Liver (tissue), 2 donors: Measurements from ENCODE around the gene PABPN1L.

Experiments used
- FOXA2 ChIP-seq: IDR thresholded peaks from 2 replicates; pipeline ENCODE4 v1.6.1; 2016; ENCODE audit warnings: antibody characterized with exemption
- TF ChIP-seq, protein P1 (sequence below): fragments of 150-350 bp; IDR thresholded peaks from 2 replicates; pipeline ENCODE4 v1.5.1; 2017; ENCODE audit warnings: improper control_type of control experiment, low read depth, low read length; ENCODE audit not compliant: missing input control
- donor health status: healthy.

DNA sequence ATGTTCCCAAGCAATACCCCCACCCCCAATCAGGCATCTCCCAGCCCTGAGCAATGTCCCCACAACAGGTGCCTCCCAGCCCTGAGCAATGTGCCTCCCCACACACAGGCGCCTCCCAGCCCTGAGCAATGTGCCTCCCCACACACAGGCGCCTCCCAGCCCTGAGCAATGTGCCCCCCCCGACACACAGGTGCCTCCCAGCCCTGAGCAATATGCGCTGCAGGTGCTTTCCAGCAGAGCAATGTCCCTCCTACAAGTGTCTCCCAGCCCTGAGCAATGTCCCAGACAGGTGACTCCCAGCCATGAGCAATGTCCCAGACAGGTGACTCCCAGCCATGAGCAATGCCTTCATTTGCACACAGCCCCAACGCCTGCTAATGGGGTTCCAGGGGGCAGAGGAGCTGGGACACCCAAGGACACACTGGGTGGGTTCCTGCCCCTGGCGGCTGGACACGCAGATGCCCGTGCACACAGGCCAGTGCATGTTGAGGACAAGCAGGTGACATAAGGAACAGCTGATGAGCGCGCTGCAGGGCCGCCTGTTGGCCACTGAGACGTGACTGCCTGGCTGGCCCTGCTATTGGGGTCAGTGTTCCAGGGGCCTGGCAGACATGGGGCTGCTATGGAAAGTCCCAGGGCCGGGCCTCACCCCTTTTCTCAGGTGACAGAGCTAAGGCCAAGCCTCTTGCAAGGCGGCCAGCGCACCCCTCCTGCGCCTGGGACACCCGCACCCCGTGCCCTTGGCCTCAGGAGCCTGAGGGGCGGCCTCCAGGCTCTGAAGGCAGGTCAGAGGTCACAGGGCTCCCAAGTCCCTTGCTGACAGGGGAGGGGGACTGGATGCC is 26.9 kb upstream of the PABPN1L start:
- TF ChIP-seq, protein P1, sequence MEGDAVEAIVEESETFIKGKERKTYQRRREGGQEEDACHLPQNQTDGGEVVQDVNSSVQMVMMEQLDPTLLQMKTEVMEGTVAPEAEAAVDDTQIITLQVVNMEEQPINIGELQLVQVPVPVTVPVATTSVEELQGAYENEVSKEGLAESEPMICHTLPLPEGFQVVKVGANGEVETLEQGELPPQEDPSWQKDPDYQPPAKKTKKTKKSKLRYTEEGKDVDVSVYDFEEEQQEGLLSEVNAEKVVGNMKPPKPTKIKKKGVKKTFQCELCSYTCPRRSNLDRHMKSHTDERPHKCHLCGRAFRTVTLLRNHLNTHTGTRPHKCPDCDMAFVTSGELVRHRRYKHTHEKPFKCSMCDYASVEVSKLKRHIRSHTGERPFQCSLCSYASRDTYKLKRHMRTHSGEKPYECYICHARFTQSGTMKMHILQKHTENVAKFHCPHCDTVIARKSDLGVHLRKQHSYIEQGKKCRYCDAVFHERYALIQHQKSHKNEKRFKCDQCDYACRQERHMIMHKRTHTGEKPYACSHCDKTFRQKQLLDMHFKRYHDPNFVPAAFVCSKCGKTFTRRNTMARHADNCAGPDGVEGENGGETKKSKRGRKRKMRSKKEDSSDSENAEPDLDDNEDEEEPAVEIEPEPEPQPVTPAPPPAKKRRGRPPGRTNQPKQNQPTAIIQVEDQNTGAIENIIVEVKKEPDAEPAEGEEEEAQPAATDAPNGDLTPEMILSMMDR = no peak
- TF ChIP-seq FOXA2 = no peak
